Stimulated activated CD4-positive, alpha-beta T cell treated with anti-CD3 and anti-CD28 coated beads, Interleukin-2, amount 100 ng/mL, for 4 hours (primary cell): Measurements from ENCODE around the gene MEF2D.

Experiments
- DNase-seq: peaks from one replicate; pipeline ENCODE4 v3.0.0-alpha.2; 2020; ENCODE audit warnings: low read depth

Gene MEF2D

DNA sequence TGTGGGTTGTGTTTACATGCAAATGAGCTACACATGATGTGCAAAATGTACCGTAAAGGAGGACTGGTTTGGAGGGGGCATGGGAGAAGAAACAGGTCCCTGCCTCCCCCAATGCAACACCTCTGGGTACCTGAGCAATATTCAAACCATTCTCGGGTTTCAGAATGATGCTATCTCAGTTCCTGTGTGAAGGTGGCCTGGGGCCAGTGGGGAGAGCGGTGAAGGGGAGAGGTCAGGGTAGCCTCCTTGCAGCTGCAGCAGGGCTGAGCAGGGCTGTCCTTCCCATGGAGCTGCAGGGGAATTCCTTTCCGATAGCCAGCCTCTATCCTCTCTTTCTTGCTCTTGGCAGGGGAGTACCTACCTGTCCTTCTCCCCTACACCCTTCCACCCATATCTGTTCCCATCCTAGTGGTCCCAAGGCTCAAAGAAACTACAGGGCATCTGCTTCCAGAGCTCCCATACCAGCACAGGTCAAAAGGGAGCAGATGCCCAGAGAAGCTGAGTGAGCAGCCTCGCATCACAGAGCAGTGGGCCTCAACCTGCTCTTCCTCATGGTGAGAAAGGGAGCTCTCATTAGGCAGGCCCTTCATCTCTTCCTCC lies 11.9 kb downstream of the MEF2D start:
- no peak for DNase-seq

DNA sequence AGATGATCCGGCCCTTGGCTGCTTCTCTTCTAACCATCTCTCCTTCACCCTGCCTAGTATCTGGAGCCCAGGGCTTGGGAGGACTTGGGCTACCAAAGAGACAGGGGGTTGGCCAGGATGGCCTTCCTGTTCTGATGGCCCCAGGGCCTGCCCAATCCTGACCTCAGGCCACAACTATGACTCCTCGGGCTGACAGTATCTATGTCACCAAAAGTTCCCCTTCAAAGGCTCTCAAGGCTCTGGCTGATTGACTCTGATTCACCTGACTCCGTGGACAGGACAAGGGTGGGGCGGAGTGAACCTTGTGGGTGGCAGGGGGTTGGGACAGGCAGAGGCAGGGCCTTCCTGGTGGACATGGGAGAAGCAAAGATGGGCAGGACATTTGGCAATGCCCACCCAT lies 12.7 kb downstream of the MEF2D start:
- no peak for DNase-seq

DNA sequence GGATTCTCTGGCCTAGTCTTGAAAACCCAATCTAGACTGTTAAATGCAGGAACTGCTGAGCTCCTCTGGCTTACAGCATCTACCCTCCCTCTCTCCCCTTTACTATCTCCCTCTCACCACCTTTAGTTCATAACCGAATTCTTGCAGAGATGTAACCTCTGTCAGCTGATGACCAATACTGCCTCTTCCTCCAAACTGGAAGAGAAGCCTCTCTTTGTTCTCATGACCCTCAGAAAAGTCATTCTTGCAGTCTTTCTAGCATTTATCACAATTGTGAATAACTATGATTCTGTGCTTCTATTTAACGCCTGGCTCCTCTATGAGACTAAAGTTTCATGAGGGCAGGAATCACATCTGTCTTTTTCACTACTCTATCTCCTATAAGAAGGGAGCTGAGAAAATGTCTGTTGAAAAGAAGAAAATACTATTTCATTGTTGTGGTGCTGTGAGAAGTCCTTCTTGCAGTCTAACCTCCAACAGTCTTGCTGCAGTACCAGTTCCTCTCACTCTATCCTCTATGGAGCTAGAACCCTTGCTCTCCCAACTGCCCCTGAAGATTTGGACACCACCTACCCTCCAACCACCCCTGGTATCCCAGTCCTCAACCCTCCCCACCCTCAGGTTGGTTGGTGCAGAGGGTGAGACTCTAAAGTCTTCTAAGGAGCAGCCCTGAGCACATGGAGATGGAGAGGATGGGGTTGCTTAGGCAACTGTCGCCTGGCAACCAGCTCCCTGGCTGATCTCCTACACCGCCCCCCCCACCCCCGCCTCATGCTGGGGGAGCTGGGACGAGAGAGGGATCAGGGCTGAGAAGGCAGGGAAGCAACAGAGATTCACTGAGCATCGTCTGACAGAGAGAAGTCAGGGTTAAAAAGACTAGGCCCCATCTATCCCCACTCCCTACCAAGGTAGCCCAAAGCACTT lies 13.9 kb downstream of the MEF2D start:
- no peak for DNase-seq

DNA sequence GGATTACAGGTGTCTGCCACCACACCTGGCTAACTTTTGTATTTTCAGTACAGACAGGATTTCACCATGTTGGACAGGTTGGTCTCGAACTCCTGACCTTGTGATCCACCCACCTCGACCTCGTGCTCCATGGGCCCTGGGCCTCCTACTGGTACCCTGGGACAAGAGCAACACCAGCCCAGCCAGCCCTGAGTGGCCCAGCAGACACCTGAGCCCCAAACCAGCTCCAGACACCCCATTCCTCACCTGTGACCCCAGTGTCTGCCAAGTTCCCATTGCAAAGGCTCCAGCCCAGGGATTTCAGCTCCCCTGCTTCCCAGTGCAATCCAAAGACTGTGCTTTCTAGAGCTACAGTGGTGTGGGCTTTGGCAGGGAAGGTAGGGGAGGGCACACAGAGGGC lies 14.6 kb downstream of the MEF2D start:
- no peak for DNase-seq

DNA sequence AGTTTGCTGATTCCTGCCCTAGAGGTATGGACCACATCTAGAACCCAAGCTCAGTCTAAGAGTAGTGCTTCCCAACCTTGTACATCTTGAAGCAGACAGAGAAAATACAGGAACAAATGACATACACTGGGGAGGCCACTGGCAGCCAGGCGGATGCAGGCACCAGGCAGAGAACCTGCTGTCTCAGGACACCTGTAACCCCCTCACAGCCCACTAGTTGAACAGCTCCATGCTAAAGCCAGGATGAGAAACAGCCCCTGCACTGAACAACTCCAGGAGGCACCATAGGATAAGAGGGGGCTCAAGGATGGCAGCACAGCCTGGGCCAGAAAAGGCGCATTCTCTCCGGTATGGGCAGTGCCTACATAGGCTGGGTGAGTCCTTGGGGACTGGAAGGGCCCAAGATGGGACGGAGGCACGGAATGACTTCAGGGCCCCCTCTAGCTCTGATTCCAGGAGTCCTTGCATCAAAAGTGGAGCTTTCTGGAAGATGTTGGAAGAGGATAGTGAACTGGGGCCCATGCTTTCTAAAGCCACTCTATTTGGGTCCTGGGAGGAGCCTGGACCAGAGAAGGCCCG lies 16.0 kb downstream of the MEF2D start:
- DNase-seq, result no peak

DNA sequence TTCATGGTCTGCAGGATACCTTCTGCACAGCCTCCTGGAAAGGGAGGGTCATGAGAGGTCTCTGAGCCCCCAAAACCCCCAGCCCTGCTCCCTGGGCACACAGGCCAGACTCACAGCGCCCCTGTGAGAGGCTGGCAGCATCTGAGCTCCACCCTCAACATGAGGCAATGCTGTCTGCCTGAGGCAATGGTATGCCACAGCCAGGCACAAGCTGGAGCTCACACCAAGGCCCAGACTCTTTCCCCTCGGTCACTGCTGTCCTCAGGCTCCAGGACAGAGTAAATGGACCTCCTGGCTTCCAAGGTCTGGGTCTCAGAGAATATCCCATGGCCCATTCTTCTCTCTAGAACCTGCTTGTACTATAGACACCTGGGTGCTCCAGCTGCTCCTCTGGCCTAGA lies 17.2 kb downstream of the MEF2D start:
- DNase-seq, result no peak

DNA sequence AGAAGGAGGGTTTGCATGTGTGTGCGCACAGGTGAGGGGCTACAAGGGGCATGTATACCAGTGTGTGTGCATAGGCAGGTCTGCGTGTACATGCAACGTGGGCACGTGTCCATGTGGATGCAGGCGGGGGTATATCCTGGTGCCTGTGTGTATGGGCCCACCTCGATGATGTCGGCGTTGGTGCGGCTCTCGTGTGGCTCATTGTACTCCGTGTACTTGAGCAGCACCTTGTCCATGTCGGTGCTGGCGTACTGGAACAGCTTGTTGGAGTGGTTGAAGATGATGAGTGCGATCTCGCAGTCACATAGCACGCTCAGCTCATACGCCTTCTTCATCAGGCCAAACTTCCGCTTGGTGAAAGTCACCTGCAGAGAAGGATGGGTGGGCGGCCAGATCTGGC lies 18.3 kb downstream of the MEF2D start:
- DNase-seq, result no peak

DNA sequence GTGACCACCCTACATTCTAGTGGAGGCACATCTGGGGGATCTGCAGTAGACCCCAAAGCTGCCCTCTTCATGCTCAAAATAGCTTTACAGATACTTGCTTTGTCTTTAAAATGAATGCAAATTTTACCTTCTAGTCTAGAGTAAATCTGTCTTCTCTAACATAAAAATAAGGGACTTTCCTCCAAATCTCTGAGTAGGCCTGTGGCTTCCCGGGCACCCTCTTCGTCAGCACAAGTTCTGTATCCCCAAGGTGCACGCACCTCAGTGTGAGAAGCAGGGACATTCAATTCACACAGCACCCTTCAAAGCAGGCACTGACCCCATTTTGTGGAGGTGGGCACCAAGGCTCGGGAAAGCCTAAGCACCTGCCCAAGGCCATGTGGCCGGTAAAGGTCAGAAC lies 19.0 kb downstream of the MEF2D start:
- DNase-seq, result no peak

DNA sequence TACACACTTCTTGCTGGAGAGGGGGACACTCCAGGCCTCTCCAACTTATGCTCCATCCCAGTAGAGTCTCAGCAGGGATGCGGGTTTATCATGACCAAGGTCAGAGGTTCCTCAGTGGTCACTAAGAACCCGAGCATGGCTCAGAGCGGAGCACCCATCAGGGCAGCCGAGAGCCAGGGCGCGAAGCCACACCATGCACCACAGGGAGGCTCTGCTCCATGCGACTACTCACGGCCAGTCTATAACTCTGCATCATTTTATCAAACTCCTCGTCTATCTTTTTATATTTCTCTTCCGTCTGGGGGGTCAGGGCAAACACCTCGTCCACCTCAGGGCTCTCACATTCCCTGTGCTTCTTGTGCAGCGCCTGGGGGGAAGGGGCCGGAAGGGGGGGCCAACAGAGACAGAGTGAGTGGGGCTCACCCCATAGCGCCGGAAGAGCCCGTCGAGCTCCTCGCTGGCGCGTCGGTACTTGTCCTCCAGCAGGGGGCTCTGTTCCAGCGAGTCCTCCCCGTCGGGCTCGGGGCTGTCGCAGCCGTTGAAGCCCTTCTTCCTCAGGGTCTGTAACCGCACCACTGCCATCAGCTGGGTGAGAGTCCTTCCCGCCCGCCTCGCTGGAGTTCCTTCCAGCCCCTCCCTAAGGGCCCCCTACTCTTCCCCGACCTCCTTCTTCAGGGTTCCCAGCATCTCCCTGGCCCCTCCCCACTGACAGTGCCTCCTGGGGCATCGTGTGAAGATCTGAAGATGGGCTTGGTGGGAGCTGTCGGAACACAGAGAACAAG lies 20.0 kb downstream of the MEF2D start:
- DNase-seq, result peak; percentile 72

DNA sequence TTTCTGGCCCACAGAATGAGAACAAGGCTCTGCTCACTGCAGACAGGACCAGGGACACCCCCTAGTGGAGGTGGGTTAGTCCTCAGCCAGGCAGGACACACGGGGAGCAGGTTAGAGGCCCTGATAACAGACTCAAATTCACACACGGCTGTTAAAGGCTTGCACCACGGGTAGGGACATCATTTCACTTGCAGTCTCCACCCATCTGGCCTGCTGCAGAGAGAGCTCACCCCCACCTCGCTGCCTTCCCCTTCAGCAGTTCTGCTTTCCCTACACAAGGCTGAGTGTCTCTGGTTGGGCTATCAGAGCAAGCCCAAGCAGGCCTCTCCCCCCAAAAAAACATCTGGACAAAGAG lies 20.6 kb downstream of the MEF2D start:
- no peak for DNase-seq

DNA sequence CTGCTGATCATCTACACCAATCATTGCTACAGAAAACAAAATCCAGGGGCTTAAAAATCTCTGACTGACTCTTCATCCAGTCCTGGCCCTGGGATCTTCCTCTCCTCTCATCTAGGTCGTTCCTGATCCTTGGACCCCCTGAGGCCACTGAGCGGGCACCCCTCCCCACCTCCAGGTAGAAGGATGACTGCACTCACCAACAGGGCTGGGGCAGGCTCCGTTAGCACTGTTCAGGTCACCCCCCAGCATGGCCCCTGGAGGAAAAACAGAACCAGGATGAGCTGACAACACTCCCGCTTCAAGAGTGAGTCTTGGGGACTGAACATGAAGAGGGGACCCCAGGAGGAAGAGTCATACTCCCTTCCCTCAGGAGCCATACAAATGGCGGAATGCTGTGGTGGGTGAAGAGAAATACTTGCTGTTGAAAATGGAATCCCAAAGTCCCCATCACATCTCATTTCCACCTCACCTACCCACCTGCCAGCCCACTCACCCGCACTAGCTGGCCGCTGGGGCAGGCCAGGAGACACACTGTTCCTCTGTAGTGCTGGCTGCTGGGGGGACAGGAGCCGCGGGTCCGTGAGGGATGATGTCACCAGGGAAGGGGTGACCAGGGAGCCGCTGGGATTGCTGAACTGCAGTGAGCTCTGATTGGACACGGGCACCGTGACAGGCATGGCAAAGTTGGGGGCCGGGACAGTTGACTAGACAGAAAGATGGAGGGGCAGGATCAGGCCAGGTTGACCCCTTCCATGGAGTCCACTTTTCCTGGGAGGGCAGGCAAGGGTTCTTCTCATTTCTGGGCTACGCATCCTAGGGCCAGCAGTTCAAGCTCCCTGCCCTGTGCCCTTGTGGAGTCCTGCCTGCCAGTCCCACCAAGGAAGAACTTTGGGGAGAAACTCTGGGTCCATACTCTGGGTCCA lies 21.2 kb downstream of the MEF2D start:
- no peak for DNase-seq

DNA sequence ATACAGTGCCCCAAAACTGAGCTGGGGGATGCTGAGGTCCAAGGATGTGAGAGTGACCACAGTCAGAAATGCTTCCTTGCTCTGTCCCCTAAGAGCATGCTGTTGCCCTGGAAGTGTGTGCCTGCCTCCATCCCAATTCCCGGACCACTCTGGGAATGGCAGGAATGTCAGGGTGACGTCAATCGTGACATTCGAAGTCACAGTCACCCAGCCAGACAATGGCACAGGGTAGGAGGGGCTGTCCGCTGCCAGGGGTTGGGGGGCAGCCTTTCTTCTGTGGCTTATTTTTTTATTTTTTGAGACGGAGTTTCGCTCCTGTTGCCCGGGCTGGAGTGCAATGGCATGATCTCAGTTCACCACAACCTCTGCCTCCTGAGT lies 22.3 kb downstream of the MEF2D start:
- DNase-seq, result no peak

DNA sequence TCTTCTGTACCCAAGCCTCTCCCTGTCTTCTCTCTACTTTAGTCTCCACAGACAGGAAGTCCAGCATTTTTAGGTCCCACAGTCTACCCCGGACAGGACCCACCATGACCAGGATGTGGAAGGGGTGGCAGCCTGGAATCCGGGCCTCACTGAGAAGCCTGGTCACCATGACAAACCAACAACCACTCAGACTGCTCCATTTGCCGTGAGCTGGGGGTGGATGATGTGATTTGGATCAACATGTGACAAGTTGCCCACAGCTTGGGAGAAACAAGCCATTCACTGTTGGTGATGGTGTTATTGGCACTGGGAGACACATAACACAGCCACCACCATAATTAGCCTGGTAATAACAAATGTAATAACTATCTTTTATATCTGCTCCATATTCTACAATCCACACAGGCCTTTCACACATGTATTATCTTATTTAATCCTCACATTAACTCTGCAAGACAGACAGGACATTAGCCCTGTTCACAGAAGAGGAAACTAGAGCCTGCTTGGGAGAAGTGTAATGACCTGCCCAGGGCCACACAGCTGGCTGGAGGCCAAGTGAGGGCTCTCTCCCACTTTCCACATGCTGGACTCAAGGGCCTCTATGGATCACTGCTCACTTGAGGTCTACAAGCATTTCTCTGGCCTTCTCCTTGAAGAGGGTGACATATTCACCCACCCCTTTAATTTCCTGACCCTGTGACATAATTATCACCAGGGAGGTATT lies 22.9 kb downstream of the MEF2D start:
- no peak for DNase-seq

DNA sequence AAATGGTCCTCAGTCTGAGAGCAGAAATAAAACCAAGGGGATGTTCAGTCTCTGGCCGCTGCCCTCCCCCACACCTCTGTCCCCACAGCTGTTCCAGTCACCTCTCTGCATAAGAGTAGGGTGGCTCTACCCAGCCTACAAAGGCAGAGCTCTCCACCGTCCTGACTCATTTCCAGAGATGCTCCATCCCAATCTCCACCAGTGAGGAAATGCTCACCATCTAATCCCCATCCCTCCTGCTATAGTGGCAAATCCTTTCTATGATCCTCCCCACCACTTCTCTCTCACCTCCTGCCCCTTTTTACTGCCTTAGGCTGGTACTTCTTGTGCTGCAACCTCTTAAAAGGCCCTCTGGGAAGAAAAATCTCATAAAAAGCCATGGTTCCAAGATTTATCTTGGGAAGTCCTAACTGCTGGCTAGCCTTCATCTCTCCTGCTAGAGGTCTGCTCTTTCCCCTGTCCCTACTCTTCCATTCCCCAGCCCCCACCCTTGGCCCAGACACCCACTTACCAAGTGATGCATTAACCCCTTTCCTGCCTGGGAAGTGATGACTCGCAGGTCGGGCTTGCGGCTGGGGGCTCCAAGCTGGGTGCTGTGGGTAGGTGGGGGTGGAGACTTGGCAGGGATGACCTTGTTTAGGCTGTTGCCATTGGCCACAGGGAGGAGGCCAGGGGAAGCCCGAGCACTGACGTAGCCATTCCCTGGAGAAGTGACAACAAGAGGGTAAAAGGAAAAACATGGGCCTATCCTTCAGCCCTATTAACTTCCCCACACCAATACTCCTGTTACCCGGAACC lies 23.9 kb downstream of the MEF2D start:
- no peak for DNase-seq

DNA sequence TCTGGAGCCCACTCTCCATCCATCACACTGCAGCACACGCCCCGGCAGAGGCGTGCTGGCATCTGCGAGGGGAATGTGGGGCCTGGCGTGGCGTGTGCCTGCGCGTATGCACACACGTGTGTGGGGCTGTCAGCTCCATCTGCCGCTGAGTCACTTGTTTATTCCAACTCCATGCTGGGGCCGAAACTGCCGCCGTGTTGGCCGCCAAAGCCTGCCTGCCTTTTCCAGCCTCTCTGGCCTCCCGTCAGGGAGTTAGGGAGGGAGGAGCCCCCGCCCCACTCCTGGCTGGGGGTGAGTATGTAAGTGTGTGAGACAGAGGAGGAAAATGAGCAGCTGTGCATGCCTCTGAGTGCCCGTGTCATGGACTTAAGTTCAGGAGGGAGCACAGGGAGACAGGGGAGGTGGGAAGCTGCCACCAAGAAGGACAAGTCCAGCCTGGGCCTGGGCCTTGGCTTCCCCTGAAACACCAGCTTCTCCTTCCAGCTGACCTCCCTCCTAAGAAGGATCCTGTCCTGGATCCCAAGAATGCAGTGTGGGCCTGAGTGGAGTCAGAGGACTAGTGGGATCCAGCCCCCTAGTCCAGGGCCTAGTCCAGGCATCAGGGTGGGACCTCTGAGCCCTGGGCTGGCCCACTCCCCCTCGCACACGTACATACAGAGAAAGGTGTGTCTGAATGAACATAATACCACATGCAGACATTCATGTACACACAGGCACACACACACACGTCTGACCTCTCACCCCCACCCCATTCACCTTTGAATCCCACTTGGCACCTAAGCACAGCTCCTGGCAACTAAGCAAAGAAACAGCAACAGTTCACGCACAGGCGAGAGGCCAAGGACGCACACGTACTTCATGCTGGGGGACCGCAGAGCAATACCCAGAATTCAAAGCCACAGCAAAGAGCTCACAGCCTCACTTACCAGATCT lies 24.7 kb downstream of the MEF2D start:
- no peak for DNase-seq

DNA sequence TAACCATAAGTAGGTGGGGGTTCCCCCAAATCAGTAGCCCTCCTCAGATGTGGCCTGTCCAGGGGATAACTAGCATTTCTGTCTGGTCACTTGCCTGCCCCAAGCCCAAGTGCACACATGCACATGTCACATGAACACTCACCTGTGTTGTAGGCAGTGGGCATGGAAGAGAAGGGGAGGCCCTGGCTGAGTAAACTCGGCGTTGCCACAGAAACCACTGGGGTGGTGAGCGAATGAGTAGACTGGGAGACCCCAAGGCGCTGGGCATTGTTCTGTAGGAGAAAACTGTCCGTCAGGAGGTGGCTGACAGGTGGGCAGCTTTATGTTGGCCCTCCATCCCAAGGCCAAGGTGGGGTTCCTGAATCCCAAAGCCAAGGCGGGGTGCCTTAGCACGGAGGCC lies 25.6 kb downstream of the MEF2D start:
- no peak for DNase-seq

DNA sequence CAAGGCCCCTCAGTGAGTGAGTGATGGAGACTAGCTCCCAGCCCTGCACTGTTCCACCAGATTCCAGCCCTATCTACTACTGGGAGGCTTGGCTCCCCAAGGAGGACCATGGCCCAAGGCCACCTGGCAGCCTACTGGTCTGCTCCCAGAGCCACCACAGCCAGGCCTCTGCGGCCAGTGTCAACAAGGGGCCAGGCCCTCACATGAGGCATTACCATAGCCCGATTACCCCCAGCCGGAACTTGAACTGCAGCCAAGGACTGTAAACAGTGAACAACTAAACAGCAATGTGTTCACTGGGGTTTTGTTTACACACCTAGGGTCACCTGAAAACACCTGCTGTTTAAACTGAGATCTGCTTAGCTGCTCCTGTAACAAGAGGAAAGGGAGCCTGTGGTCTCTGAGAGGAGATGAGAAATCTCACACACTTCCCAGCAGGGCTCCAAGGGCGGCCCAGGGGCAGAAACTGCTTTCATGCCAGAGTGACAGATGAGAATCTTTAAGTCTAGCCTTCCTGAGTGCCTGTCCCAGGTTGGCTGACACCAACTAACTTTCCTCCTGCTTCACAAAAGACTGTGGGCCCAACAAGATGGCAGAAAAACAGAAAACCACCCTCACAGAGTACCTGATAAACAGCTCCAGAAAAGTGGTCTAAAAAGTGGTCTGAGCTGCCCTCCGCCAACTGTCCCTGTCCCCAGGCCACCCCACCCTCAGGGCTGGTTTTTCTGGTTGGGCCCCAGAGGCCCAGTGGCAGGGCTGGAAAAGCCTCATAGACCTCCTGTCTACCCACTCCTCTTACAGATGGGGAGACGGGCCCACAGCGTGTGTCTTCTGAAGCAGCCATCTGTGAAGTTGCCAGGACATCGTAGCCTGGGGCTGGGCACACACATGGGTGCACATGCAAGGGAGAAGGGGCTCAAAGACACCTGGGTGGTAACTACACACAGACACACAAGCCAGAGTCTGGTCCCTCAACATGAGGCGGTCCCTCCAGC lies 28.8 kb downstream of the MEF2D start:
- DNase-seq, result no peak

DNA sequence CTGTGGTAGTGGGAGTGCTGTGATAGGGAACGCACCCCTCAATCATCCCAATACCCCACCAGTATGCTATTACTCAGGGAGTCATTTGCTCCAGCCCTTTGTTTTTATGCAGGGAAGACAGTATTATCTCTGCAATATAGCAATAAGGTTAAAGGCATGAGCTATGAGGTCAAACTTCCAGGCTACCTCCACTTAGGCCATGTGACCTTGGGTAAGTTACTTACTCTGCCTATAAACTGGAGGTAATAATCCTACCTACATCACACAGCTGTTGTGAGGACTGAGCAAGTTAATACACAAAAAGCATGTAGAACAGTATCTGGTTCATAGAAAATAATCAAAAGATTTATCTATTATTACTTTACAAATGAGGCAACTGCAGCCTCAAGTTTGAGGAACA lies 30.1 kb downstream of the MEF2D start:
- DNase-seq, result no peak
